Stimulated activated CD8-positive, alpha-beta memory T cell treated with anti-CD3 and anti-CD28 coated beads, Interleukin-2, amount 100 ng/mL, for 48 hours (primary cell): ENCODE measurements around the gene LRP1-AS.

ENCODE experiments used
- DNase-seq, 2 donors: peaks; one replicate each; pipeline ENCODE4 v3.0.0-alpha.2; 2020; ENCODE audit warnings: low read depth in 2 of 2

The LRP1-AS gene

DNA sequence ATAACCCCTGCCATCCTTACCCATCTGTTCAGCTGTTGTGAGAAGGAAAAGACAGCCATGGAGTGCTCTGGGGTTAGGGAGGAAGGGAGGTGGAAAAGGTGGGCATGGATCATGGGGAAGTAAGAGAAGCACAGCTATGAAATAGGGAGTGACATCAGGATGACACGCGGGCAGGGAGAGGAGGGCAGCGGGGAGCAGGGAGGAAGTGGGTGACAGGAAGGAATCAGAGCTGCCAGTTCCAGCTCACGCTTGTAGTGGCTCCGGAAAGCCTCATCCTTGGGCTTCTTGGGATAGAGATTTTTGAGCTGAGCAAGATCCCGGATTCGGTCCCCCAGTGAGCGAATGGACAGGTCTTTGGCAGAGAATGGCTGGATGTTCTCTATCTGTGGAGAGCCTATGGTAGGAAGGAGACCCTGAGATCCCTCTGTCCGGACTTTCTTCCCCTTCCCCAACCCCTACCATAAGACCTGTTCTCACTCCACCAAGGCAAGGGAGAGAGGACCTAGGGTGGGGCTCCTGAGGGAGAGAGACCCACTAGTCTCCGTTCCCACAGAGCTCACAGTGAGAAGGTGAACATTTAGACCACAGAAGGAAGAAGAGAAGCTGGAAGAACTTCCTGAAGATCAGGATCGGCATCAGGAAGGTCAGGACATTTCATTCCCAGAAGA lies 48.2 kb downstream of the LRP1-AS start:
- DNase-seq: no peak

DNA sequence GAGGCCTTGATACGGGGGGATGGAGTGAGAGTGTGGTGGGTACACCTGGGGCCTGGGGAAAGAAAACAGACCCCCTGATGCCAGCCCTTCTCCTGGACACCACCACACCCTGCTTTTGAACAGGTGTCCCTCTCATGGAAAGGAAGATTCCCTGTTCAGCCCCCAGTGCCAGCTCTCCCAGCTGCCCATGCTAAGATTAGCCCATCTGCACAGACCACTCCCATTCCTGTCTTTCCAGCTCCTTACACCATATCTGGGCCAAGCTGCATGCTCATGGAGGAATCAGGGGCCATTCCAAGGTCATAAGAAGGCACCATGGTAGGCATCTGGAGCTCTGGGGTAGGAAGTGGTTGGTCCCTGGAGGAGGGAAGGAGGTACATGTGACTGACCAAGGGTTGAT lies 48.9 kb downstream of the LRP1-AS start:
- no peak for DNase-seq

DNA sequence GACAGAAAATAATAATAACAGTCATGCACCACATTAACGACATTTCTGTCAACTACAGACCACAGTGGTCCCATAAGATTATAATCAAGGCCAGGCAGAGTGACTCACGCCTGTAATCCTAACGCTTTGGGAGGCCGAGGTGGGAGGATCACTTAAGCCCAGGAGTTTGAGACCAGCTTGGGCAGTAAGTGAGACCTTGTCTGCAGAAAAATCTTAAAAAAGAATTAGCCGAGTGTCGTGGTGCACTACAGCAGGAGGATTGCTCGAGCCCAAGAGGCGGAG lies 49.9 kb downstream of the LRP1-AS start:
- no peak for DNase-seq

DNA sequence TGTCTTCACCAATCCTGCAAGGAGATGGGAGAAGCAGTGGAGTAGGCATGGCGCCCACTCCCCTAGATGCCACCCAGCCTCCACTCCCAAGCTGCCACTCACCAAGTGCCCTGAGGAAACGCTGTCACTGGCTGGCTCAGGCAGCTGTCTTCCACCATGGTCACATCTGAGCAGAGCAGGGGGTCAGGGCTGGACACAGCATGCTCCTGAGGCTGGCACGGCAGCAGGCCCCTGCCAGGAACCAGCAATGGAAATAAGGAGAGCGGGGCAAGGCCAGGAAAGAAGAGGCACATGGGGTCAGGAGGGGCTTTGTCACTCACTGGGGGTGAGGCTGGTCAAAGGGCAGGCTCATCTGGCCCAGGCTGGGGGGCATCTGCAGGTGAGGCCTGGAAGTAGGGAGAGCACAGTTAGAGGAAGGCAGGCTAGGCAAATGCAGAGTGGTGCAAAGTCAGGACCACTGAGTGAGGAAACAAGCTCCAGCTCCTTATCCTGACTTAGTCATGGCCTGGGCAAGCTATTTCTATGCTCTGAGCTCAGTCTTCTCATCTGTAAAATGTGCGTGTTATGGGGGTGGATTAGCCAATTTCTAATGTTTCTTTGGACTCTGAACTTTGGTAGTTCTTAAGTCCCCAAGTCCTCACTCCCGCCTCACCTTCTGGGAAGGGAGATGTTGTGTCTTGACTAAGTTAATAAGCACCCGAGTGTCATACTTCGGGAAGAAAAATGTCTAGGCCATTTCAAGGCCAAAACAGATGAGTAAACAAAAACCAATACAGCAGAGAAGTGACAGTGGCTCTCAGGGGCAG lies 50.5 kb downstream of the LRP1-AS start:
- no peak for DNase-seq

DNA sequence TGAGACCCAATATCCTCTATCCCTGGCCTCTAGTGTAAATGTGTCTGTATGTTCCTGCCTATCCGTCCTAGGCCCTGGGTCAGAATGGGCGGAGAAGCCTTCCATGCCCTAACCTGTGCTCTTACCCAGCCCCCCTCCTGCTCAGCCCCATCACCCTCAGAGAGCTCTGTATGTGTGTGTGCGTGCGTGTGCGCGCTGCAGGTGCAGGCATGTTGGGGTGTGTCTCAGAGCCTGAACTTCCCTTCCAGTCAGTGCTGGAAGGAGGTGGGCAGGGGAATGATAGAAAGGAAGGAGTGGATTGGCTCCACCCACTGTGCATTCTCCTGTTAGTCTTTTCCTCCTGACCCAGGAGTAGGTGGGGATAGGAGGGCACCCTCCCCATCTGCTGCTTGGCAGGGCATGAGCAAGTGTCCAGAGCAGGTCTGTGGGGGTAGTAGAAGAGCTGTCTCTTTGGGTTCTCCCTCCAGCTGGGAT lies 51.3 kb downstream of the LRP1-AS start:
- DNase-seq: no peak

DNA sequence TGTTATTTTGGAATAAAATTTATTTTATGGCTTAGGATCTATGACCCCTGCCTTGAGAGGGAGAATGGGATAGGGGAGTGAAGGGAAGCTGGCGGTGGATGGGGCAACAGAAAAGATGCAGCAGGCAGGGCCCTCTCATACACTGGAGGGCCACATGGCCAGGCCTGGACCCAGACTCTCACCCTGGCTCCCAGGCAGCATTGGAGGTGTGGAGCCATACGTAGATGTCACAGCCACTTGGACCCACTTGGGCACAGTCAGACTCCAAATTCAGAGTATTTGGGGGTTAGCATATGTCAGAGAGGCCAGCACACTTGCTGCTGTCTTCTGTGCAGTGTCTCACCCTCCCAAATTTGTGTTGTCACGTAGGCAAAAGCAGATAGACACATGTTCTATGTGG lies 52.0 kb downstream of the LRP1-AS start:
- no peak for DNase-seq
